Mesothelial cell of epicardium (in vitro differentiated cells): Measurements from ENCODE around the gene RNF213. TPM values are rescaled to one million over a fixed set of nuclear protein-coding genes. Genes with fewer than 3 reads are reported as not detected.
"Not testable (repeated sequence)": the region's sequence is repeated elsewhere in the genome, so short reads cannot be mapped to it uniquely, and the experiment has no call there.

Source experiments
- DNase-seq, 2 experiments: peaks; one replicate each; pipeline ENCODE4 v3.0.0; 2021; ENCODE audit warnings: low spot score in 2 of 2; ENCODE audit not compliant: unreplicated experiment in 2 of 2
- H3K27ac Mint-ChIP-seq: 2 replicates; pipeline ENCODE4 v1.8.0; 2021; ENCODE audit warnings: mixed read lengths
- H3K27me3 Mint-ChIP-seq: 2 replicates; pipeline ENCODE4 v1.8.0; 2021; ENCODE audit warnings: low read depth, mixed read lengths
- H3K36me3 Mint-ChIP-seq: 2 replicates; pipeline ENCODE4 v1.8.0; 2021; ENCODE audit warnings: mixed read lengths
- H3K4me1 Mint-ChIP-seq: 2 replicates; pipeline ENCODE4 v1.8.0; 2021; ENCODE audit warnings: mixed read lengths
- H3K4me3 Mint-ChIP-seq: 2 replicates; pipeline ENCODE4 v1.8.0; 2021; ENCODE audit warnings: mild to moderate bottlenecking, moderate library complexity, mixed read lengths
- H3K9me3 Mint-ChIP-seq: 2 replicates; pipeline ENCODE4 v1.8.0; 2021; ENCODE audit warnings: mixed read lengths
- CTCF ChIP-seq: fragments of 200-600 bp; sonication (generic); IDR thresholded peaks from one replicate; pipeline ENCODE4 v1.5.0; 2021; ENCODE audit warnings: antibody characterized with exemption; ENCODE audit not compliant: unreplicated experiment
- total RNA-seq: library from RNA; stranded (reverse); gene quantifications from 3 replicates; pipeline ENCODE4 v1.2.1, GENCODE V29; 2021

The RNF213 gene
- total RNA-seq, 1 donor from 2014 or later: 76.7 TPM

GRCh38 chr17:80236911-80237310 lies 23.7 kb upstream of the RNF213 start:
- no peak for TF ChIP-seq CTCF
- no peak overlapping the region for H3K27ac Mint-ChIP-seq
- no peak for DNase-seq
- no peaks in the 10 kb centered on the region for H3K27me3 Mint-ChIP-seq
- no peak overlapping the region for H3K4me3 Mint-ChIP-seq
- no peaks in the 10 kb centered on the region for H3K4me1 Mint-ChIP-seq
- H3K9me3 Mint-ChIP-seq: peaks cover 17% of the 10 kb centered on the region
- H3K36me3 Mint-ChIP-seq: peaks cover 65% of the 10 kb centered on the region

- Mint-ChIP-seq H3K36me3 (peaks cover 63% of the 10 kb centered on the region), H3K27me3 (no peaks in the 10 kb centered on the region), H3K4me3 (no peak overlapping the region), H3K9me3 (peaks cover 15% of the 10 kb centered on the region), H3K27ac (no peak overlapping the region), H3K4me1 (no peaks in the 10 kb centered on the region)
- DNase-seq: no peak
- no peak for TF ChIP-seq CTCF
Observed at GRCh38 chr17:80237386-80237785, 23.3 kb upstream of the RNF213 start.

GRCh38 chr17:80242505-80242904 lies 18.1 kb upstream of the RNF213 start:
- Mint-ChIP-seq H3K4me1 (no peaks in the 10 kb centered on the region), H3K27ac (no peak overlapping the region), H3K4me3 (no peak overlapping the region), H3K9me3 (no peaks in the 10 kb centered on the region), H3K27me3 (no peaks in the 10 kb centered on the region), H3K36me3 (peaks cover 36% of the 10 kb centered on the region)
- no peak for DNase-seq
- TF ChIP-seq CTCF: no peak

GRCh38 chr17:80243526-80244433 lies 16.9 kb upstream of the RNF213 start:
- Mint-ChIP-seq H3K4me3 (no peak overlapping the region), H3K36me3 (peaks cover 28% of the 10 kb centered on the region), H3K9me3 (no peaks in the 10 kb centered on the region), H3K27me3 (no peaks in the 10 kb centered on the region), H3K4me1 (no peaks in the 10 kb centered on the region), H3K27ac (no peak overlapping the region)
- TF ChIP-seq CTCF: no peak
- no peak for DNase-seq

- not testable (repeated sequence) for H3K4me1 Mint-ChIP-seq, H3K27ac Mint-ChIP-seq, H3K9me3 Mint-ChIP-seq, DNase-seq, H3K27me3 Mint-ChIP-seq, H3K4me3 Mint-ChIP-seq
- peaks cover 28% of the 10 kb centered on the region for H3K36me3 Mint-ChIP-seq
Observed at GRCh38 chr17:80244448-80244847, 16.2 kb upstream of the RNF213 start.

GRCh38 chr17:80244871-80245509 lies 15.7 kb upstream of the RNF213 start:
- Mint-ChIP-seq H3K27ac (no peak overlapping the region), H3K9me3 (no peaks in the 10 kb centered on the region), H3K27me3 (no peaks in the 10 kb centered on the region), H3K36me3 (peaks cover 27% of the 10 kb centered on the region), H3K4me1 (no peaks in the 10 kb centered on the region), H3K4me3 (no peak overlapping the region)
- no peak for TF ChIP-seq CTCF
- DNase-seq: no peak
